NCI-H1417 treated with DMSO at 0.1 percent for 48 hours (cell line): Measurements from ENCODE around the gene CDC42BPG.

ENCODE experiments used
- DNase-seq: peaks from one replicate; lab custom pipeline; 2025; lab: John Stamatoyannopoulos, UW

The CDC42BPG gene

DNA sequence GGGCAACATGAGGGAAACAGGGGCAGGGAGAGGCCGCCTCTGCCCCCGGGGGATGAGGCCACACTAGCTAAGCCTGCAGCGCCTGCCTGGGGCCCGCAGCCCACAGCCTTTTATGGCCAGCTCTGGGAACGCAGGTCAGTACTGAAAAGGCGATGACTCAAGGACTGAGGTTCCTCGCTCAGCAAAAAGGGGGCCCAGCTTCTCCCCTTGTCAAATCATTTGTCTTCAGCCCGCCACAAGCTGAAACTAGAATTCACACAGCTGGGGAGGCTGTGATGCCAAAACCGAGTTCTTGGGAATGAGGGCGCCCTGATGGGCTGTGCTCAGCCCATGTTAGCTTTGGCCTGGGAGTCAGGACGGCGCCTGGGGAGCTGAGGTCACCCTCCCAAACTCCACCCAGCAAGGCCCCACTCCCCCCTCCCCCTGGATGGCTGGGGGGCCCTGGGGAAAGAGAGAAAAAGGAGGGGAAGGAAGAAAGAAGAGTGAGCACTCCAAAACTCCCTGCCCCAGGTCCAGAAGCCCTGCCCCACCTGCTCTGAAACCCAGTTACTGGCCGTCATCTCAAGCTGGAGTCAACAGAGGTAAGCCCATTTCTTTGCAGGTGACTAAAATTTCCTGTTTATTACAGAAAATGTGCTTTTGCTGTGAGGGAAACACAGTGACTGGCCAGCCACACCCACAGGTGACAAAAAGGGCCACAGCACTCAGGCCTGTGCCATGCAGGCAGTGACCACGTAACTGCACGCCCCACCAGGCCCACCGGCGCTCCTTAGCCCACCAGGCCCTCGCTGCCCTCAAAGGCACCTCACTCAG lies 20.2 kb upstream of the CDC42BPG start:
- no peak for DNase-seq

DNA sequence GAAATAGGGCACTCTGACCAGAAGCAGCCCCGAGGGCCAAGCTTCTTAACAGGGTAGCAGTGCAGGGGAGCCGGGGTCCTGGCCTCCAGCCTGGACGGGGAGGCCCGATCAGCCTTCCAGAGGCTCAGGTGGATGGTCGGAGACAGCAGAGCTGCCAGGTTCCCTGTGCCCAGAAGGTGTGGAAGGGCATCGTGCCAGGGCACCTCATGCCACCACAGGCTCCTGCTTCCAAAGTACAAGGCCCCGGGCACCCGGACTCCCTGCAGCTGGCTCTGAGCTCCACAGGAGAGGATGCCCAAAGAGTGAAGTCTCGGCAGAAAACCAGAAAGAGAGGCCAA lies 19.7 kb upstream of the CDC42BPG start:
- no peak for DNase-seq

DNA sequence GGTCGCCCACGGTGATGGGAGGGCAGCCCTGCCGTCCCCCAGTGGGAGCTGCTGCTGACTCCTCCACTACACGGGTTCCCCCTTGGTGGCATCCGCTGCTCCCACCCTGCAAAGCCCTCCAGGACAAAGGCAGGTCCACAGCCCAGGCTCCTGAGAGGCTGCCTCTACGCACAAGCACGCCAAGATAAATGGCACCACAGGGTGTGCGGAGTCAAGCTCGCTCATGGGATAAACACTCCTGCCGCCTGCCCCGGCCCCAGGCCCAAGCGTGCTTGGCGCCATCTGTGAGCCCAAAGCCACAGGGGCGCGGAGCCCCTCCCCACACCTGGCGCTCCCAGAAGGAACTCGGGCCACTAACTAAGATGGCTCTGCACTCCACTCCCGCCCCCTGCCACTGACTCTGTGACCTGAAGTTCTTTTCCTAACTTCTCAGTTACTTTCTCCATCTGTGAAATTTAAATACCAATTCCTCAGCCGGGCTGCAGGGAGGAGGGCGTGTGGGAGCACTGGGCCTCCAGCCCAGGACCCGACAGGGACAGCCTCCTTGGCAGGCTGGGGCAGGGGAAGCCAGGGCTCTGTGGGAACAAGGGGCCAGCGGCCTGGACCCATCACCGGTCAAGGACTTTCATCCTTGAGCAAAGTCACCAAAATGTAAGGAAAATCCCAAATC lies 19.1 kb upstream of the CDC42BPG start:
- no peak for DNase-seq

DNA sequence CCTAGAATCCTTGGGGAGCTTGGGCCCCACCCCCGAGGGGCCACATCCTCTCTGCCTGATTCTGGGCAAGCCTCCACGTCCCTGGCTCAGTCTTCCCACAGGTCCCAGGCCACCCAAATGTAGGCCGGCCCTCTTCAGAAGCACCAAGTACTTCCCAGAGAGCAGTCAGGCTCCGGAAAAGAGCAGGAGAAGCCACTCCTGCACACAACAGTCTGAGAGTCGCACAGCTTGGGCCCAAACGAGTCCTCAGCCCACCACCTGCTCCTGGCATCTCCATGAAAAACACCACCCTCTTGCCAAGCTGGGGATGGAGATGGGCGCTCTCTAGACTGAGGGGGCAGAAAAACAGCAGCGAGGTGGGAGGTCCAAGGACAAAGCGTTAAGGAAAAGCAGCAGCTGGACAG lies 18.5 kb upstream of the CDC42BPG start:
- no peak for DNase-seq

DNA sequence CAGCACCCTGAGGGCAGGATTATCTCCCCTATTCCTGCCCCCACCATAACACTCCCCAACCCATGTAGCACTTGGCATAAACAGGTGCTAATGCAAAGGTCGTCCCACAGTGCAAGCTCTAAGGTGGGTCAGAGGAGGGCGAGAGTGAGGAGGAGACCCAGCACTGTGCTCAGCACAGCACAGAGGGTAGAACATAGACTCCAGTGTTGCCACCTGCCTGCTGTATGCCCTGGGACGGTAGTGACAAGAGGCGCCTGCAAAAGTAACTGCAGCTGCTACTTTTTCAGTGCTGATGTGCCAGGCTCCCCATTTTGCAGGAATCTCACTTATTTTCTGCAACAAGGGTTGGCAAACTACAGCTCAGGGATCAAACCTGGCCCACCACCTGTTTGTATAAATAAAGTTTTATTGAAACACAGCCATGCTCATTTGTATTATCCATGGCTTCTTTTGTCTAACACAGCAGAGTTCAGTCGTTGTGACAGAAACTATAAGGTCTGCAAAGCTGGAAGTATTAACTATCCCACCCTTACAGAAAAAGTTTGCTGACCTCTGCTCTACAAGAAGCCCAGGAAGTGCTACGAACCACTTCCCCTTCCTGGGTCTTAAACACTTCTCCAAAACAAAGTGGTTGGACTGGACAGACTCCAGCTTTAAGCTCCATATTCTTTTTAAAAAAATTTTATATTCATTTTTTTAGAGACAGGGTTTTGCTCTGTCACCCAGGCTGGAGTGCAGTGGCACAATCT lies 16.9 kb upstream of the CDC42BPG start:
- DNase-seq = no peak

DNA sequence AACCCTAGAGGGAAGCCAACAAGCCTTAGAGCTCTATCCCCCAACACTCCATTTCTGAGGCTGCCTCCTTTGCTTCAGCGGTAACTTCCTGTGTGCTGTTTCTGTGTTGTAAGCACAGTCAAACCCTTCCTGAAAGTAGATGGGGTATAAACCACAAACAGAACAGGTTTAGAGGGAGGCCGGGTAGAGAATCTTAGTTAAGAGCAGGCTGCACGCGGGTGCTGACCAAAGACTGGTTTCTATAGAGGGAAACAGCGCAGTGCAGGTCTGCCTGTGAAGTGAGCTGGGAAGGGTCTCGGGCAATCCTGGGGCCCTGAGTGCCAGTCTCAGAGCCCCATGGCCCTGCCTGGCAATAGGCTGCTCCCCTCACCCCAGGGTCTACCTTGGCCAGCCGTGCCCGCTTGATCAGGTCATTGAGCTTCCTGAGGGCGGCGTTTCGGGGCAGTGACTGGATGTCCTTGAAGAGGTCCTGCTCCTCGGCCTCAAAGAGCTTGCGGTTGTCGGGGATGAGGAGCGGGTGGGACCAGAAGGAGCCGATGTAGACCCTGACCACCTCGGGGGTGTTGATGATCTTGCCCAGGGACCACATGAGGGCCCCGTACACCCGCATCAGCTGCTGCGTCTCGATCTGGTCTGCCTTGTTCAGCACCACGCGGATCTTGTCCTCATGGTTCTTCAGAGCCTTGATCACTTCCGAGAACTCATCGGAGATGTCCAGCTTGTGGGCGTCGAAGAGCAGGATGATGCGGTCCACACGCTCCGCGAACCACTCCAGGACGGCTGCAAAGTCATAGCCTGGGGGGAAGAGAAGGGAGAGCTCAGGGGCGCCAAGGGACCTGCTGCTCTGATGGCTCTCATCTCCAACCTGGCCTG lies 15.3 kb upstream of the CDC42BPG start:
- no peak for DNase-seq

DNA sequence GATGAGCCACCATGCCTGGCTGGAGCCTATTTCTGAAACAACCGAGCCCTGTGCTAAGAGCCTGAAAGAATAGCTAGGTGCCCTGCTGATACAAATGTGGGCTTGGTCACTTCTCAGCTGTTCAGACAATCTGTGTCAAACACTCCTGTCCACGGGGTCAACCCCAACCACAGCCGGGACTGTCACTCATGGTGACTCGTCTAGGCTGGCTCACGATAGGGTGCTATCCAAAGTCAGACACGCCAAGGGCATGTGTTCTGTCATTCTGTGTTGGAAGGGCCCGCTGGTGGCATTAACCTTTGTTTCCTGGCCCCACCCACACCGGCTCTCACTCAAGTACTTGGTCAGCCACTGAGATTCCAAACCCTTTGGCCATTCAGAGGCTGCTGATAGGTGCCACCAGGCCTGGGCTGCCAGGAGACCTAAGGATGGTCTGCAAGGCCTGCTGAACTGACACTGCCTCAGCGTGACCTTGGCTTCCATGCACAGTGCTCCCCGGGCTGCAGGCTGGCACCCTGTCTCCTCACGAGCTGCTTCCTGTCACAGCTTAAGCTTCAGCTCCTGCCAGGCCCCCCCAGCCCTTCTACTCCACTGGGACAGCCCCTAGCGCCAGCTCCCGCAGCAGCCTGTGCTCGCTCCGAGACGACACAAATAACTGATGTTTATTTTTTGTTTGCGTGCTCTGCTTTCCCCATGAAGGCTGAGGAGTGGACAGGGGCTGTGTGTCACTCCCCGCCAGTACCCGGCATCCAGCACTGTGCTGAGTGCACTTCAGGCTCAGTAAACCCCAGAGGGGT lies 14.2 kb upstream of the CDC42BPG start:
- DNase-seq = no peak

DNA sequence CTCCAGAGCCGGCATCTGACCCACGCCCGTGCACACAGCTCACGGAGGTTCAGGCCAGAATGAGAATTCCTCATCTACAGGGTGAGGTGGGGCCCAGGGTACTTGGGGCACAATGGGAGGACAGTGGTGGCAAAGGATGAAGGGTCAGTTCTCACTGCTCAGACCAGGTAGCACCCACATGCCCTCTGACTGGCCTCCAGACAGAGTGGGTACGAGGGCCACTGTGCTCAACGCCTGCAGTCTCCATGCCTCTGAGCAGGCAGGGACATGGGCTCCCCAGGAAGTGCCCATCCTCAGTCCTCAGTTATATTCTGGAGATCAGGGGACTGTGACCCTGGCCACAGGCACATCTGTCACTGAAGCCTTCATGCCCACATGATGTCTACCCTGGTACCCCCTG lies 13.0 kb upstream of the CDC42BPG start:
- DNase-seq = no peak

DNA sequence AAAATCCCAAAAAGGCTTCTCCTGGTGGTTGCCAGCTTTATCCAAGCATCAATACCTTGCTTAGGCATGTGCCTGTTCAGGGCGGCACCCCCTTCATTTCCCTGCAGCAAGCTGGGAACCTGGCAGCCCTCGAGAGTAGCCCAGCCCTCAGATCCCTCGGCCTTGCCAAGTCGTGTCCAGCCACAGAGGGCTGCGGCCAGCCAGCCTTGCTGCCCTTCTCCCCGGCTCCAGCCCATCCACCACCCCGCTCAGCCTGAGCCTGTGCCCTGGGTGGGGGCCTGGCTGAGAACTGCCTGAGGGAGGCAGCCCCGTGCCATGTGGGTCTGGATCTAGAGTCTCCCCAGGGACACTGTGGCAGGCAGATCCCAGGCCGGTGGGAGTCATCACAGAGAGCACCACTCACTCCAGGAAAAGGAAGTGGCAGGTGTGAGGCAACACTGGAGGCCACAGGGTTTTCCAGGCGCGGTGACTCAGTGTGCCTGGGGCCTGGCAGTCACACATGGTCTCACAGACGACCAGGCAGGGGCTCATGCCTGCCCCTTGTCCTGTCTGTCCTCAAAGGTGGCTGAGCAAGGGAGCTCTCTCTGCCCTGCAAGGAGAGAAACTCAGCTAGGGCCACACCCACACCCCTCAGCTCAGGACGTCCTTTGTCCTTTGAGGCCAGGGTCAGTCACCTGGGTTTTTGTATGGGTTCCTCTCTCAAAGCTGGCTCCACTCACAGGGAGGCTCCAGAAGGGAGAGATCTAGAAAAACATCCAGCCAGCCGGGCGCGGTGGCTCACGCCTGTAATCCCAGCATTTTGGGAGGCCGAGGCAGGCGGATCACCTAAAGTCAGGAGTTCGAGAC lies 12.2 kb upstream of the CDC42BPG start:
- no peak for DNase-seq

DNA sequence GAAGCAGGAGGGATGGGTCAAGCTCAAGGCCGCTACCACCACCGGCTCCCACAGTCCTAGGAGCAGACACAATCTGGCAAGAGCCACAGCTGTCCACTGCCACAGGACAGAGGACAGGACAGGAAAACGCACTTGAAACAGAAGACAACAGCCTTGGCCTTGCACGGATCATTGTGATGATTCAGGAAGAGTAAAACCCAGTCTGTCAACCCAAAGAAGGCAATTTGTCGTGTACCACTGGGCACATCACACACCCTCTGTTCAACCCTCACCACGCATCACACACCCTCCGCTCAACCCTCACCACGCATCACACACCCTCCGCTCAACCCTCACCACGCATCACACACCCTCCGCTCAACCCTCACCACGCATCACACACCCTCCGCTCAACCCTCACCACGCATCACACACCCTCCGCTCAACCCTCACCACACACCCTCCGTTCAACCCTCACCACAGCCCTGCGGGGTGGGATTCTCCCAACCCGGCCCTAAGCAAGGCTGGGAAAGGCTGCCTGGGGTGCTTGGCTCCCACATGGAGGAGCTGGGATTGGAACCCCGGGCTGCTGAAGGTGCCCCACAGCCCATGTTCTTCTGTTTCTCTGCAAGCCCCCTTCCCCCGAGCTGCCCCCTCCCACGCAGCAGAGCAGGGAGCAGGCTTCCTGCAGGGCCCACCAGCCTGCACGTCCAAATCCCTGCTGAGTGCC lies 11.3 kb upstream of the CDC42BPG start:
- DNase-seq = no peak

DNA sequence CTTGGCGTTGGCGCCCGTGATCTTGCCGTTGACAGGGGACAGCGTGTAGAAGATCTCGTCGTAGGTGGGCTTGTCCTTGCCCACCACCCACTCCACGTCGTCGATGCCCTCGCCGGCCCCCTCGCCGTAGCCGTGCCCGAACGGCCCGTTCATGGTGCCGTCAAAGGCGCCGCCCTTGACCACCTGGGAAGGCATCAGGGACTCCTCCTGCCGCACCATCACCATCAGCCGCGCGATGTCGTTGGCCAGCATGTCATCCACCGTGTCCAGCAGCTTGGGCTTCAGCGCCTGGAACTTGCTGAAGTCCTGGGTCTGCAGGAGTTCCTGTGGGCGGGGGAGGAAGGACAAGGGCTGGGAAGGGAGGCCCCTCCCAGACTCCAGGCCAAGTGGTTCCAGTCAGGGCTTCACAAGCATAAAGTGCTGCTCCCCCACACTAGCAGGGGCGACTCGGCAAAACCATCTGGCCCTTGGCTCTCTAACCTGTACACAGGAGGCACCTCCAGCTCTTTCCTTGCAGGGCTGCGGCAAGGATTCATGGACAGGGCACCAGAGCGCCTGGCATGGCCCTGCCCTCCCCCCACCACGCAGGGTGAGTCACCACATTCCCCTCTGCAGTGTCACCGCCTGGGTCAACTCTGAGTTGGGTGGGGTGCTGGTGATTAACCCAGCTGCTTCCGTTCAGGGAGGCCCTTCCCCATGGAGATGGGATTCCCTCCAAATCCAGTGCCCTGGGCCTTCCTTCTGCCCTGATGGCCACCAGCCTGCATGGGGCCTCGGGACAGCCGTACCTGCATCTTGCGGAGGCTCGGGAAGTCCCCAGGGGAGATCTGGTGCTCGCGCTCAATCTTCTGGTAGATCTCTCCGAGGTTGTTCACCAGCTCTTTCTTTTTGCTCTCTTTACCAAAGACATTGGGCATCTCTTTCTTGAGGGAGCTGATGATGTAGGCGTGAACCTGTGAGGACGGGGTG lies 10.4 kb upstream of the CDC42BPG start:
- DNase-seq = no peak

DNA sequence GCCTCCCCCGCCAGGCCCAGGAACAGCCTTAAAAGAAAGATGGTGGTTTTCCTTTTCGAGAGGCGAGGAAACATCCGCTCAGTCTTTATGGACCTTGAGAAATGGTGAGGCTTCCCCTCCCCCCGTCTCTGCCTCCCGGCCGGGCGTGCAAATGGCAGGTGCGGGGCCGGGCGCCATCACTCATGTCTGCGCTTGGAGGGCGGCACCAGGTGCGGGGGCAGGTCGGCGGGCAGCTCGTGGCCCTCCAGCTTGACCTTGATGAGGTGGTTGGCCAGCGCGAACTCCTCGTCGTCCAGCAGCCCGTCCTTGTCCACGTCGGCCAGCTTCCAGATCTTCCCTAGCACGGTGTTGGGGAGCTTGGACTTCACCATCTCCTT lies 9.7 kb upstream of the CDC42BPG start:
- DNase-seq = no peak

DNA sequence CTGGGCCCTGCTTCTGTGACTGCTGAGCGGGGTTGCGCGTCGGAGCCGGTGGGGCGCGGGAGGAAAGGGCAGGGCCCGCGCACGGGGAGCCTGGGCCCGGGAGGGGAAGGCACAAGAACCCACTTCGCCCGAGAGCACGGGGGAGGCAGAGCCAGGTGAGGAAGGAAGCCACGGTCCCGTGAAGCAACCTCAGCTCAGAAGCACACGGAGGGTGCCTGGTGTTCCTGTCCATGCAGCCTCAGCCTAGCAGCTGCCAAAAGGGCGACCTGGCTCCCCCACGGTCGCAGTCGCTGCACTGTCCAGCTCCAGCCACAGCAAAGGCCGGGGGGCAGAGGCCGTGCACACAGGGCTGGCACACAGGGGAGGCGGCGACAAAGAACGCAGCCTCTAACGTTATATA lies 9.3 kb upstream of the CDC42BPG start:
- no peak for DNase-seq

DNA sequence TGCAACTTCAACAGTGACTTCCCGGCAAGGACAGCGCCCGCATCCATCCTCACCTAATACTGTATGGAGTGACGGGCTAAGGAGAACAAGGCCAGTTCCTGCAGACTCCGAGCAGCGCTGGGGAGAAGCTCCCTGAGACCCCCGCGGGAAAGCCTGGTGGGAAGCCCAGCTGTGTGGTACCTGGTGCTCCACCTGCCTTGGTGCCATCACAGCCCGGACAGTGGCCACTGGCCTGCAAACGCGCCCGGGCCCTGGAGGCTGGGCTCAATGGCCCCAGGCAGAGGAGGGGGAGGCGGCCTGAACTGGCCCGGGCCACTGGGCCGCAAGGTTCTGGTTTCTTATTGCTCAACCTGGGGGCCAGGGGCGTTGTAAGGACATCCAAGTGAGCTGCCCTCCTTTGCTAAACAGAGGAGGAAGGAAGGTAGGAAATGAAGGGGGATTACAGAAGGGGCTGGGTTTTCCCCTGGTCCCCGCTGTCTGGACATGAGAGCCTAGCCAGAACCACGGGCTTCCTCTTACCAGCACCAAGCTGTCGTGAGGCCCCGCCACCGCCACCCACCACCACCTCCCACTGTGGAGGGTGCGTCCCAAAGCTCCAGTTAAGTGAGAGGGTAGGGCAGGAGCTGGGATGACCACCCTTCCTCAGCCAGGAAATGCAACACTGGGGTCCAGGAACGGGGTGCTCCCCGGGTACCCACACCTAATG lies 8.5 kb upstream of the CDC42BPG start:
- DNase-seq = no peak

DNA sequence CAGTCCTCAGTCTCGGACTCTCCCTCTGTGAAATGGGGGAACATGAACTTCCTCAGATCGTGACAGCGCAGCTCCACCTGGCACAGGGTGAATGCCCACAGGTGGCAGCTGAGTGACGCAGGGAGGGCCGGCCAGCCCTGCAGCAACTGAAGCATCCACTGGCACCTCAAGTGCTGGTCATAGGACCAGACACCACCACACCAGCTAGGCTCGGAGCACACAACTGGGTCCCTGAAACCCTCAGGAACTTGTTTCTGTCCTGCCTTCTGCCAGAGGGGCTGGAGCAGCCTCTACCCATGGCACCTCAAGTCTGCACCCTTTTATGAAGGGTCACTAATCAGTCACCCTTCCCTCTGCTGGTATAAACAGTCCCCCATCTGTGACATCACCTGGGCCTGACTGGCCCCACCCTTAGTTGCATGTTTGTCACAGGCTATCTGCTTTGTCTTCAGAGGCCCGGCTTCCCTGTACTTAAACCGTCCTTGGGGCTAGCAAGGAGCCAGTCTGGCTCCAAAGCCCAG lies 7.4 kb upstream of the CDC42BPG start:
- no peak for DNase-seq

DNA sequence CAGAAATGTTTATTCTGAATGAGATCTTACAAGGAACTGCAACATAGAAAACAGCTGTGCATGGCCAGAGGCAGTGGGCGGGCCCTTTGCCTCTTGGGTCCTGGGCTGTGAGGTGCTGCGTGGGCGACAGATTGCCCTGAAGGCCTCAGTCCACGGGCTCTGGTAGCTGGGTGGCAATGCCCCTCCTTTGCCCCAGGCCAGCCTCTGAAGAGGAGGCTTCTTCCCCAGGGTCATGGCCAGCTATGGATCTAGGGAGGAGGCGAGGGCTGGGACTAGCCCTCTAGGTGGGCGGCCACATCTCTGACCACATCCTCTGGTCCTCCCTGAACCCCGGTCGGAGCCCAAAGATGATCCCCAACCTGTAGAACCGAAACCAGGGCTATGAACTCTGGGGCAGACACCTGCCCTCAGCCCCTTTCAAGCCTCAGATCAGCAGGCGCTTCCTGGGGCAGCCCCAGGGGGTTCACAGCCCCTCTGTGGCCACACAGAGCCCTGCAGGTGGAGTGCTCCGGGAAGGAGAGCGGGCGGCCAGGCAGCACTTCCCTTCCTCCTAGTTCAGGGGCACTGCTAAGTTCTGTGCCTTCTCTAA lies 6.6 kb upstream of the CDC42BPG start:
- no peak for DNase-seq
